ENCODE data around the gene POLR1G.

- TF ChIP-seq POLR2A (IDR thresholded peaks at IDR 0.05), result no peak
- TF ChIP-seq CTCF (IDR thresholded peaks at IDR 0.05), result no peak
Observed at GRCh38 chr19:45391871-45392665, 14.4 kb upstream of the POLR1G start.

All from Peyer's patch (tissue), 4 donors.